ENCODE measurements around the gene ADAP1. TPM values are rescaled to one million over a fixed set of nuclear protein-coding genes. Genes with fewer than 3 reads are reported as not detected.
A peak's percentile ranks its signal among the peaks of the same experiment; 100 is the strongest.
"Not testable (repeated sequence)": the region's sequence is repeated elsewhere in the genome, so short reads cannot be mapped to it uniquely, and the experiment has no call there.

Gene ADAP1
- total RNA-seq, 1 experiment from 2014 or later, result 1.8 TPM

DNA sequence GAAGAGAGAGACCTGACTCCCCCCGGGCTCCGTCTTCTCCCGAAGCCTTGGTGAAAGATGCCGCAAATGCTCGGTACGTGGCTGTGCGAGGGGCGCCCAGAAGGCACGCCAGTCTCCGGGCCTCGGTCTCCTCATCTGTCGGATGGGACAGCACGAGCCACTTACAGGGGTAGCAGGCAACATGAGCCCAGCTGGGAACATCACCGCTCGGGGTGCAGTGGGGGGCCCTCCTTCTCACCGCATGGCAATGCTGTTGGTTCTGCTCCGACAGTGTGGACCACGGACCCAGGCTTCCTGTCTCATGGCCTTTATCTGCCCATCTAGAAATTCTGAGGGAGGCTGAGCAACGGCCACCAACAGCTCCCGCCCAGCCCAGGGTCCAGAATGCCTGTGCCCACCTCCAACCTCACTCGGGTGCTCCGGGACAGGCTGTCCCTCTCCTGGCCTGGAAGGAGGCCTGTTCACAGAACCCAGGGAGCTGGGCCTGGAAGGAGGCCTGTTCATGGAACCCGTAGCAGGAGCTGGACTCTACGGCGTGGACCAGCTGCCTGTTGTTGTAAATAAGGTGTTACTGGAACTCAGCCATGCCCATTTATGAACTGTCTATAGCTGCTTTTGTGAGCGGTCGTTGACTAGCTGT is 15.8 kb downstream of the ADAP1 start:
- DNase-seq (ENCODE audit: low read depth), result no peak

DNA sequence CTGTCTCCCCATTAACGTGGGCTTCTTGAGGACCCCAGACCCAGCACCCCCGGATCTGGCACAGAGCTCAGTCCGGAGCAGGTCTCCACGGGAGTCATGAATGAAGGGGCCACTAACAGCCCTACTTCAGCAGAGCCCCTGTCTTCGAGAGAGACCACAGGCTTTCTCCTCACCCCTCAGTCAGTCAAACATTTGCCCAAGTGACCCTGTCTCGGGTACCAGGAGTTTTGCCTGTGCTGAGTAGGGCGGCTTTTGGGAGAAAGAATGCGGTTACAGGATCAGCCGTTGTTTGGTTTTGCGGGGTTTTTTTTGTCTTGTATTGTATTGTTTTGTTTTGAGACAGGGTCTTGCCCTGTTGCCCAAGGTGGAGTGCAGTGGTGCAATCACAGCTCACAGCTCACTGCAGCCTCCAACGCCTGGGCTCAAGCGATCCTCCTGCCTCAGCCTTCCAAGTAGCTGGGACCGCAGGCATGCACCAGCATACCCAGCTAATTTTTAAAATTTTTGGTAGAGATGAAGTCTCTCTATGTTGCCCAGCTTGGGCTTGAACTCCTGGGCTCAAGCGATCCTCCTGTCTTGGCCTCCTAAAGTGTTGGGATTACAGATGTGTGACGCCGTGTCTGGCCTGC is 16.5 kb downstream of the ADAP1 start:
- DNase-seq (ENCODE audit: low read depth), result no peak

DNA sequence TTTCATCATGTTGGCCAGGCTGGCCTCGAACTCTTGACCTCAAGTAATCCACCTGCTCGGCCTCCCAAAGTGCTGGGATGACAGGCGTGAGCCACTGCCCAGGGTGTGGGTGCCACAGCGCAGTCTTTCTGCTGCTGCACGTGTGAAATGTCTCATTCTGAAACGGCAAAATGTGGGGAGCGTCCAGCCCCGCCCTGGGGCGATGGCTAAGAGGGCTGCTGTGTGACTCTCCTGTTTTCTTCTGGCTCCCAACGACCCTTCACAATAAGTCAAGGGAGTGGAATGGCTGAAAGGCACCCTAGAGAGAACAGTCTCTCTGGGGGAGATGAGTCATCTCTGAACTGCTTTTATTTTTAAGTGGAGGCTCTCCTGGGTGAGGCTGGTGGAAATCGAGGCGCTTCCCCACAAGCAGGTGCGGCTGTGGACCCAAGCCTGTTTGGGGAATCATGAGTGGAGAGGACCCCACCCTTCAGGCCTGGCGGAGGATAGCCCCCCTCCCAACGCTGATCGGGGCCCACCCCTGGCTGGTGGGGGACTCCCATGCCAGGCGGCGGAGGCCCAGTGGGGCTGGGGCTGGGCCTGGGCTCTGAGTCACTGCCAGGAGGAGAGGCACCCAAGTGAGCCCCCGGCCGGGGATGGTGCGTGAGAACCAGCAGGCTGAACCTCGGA is 18.0 kb downstream of the ADAP1 start:
- DNase-seq (ENCODE audit: low read depth), result peak; percentile 74

DNA sequence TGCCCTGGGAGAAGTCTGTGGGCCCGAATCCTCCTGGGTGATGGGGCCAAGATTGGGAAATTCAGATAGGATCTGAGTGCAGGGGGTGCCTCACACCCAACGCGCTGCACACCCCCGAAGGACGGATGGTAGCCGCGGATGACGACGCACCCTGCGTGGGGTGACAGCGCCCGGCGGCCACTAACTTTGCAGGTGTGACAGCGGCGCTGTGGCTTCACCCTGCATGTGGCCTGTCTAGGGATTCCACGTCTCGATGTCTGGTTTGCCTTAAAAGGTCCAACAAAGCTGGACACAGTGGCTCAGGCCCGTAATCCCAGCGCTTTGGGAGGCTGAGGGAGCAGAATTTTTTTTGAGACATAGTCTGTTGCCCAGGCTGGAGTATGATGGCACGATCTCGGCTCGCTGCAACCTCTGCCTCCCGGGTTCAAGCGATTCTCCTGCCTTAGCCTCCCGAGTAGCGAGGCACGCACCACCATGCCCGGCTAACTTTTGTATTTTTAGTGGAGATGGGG is 18.6 kb downstream of the ADAP1 start:
- no peak for DNase-seq (ENCODE audit: low read depth)

DNA sequence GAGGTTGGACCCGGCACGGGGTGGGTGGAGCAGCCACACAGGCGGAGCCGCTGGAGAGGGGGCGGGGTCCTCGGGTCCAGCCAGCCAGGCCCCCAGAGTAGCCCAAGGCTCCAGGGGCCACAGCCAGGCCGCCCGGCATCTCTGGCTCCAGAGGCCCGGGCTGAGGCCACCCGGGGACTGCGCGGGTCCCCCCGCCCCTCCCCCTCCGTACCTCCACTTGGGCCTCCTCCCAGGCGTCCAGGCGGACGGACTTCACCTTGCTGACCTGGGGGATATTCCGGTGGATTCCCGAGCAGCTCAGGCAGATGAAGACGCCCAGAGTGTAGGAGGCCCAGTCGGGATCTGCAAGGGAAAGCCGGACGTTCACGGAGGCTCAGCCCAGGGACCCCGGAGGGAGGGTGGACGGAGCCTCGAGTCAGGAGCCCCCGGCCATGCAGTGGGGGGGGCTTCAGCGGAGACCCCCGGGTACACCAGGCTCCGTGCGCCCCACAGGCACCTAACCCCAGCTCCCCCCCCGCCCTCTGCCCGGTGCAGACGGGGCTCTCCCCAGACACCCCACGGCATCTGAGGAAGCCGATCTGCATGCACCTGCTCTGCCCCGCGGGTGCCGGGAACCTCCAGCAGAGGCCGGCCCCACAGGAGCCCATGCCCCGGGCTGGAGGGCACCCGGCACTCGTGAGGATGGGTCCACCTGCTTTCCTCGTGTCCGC is 19.2 kb downstream of the ADAP1 start:
- no peak for DNase-seq (ENCODE audit: low read depth)

DNA sequence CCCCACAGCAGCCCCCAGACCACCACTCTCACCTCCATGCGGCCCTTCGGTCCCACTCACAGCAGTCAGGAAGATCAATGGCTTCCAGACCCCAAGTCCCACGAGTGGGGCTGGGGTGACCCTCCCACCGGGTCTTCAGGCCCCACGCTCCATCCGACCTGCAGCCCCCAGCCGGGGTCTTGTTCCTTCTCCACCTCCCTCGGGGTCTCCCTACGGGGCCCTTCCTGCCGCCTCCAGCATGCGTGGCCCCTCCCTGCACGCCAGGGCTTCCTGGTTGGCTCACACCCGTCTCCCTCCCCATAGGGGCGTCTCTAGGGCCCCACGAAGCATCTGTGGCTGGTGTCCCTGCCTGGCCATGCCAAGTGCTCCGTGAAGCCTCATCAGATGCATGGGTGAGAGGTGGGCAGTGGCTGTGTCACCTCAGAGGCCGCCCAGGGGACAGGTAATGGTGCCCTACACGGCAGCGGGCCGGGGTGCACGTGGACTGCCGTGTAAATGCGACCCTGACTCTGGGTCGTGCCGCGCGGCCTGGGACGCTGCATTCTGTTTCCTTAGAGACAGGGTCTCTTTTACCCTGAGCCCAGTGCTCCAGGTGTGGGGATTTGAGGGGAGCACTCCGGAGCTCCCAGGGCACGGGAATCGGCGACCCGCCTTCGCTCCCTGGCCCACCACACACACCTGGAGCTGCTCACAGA is 19.9 kb downstream of the ADAP1 start:
- no peak for DNase-seq (ENCODE audit: low read depth)

DNA sequence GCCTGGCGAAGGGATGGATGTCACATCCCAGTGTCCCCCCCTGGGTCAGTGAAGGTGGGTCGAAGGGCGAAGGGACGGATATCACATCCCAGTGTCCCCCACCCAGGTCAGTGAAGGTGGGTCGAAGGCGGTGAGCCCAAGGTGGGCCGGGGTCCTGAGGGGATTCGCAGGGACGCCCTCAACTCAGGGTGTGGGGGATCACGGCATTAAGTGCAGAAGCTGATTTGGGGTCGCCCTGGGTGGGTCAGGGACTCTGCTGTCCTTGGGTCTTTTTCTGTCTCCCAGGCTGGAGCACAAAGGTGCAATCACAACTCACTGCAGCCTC is 21.9 kb downstream of the ADAP1 start:
- no peak for DNase-seq (ENCODE audit: low read depth)

DNA sequence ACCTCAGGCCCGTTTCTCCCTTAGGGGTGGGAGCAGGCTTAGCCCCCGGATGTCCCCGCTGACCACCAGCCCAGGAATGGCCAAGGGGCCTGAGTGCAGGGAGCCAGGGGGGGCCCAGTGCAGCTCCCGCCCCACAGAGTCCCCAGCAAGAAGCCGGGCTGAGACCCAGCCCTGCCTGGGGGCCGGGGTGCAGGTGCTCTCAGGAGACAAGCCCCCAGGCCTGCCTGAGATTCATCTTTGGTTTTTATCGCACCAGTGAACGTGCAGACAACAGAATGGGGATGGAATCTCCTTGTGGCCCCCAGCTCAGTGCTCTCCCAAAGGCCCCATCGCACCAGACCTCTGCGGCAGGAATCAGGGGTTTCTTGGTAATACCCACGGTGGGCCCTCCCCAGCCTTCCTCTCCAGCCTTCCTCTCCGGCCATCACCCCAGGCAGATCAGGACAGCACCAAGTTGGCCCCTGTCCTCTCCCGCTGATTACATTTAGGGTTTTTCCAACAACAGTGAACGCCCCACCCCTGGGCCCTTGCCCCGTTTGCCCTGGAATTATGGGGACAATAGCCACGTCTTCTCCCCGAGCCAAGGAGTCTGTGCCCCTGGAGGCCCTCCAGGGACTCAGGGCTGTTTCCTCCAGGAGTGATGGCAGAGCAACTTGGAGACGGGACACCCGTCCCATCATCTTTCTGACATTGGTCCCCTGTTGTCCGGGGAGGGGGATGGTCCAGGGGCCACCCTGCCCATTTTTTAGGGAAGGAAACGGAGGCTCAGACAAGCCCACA is 22.4 kb downstream of the ADAP1 start:
- DNase-seq (ENCODE audit: low read depth), result no peak

DNA sequence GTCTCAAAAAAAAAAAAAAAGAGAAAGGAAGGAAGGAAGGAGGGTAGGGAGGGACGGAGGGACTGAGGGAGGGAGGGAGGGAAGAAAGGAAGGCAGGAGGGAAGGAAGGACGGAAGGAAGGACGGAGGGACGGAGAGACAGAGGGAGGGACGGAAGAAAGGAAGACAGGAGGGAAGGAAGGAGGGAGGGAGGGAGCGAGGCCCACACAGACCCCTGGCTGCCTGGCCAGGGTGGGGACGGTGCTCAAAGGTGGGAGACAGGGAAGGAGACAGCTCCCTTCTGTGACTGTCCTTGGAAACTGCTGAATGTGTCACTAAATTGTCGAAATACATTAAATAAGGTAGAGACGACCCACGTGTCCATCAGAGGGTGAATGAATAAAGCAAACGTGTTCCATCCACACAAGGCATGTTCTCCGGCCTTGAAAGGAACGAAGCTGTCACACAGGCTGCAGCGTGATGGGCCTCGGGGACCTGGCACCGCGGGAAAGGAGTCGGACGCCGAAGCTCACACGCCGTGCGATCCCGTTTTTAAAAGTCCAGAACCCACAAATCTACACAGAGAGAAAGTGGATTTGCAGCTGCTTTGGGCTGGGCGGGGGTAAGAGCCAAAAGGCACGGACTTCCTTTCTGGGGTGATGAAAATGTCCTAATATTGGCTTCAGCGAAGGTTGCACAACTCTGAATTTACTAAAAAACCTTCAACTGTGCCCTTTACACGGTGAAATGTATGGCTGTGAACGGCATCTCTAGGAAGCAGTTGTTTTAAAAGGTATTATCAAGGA is 23.3 kb downstream of the ADAP1 start:
- no peak for DNase-seq (ENCODE audit: low read depth)

DNA sequence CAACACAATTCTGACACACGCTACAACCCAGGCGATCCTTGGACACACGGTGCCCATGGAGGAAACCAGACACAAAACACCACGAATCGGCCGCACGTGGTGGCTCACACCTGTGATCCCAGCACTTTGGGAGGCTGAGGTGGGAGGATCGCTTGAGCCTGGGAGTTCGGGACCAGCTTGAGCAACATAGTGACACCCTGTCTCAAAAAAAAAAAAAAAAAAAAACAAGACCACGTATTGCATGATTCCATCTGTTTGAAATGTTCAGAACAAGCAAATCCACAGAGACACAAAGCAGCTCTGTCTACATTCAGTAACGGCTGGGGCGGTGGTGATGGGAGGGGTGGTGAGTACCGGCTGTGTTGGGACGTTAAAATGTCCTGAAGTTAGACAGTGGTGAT is 25.2 kb downstream of the ADAP1 start:
- no peak for DNase-seq (ENCODE audit: low read depth)

DNA sequence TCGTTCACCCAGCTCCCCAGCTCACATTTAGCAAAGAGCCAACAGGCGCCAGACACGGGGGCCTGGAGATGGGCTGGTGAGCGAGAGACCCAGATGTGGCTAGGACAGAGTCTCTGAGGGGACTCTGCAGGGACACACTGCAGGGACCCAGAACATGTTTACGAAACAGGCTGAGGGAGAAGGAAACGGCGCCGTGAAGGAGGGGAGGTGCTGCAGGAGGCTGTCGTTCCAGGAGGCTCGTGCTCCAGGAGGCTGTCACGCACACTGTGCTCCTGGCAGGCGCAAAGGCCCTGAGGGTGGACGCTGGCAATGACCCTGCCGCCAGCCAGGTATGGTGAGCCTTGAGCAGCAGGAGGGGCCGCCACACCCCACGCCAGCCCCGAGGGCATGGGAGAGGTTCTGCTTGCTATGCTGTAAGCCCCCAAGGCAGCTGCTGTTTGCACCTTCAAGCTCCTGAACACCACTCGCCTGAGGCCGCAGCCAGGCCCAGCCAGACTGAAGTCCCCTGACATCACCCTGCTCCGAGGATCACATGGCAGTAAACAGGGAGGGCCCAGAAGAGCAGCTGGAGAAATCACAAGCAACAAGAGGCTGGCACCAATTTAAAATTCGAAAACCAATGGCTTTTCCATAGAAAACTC is 27.3 kb downstream of the ADAP1 start:
- DNase-seq (ENCODE audit: low read depth), result no peak

DNA sequence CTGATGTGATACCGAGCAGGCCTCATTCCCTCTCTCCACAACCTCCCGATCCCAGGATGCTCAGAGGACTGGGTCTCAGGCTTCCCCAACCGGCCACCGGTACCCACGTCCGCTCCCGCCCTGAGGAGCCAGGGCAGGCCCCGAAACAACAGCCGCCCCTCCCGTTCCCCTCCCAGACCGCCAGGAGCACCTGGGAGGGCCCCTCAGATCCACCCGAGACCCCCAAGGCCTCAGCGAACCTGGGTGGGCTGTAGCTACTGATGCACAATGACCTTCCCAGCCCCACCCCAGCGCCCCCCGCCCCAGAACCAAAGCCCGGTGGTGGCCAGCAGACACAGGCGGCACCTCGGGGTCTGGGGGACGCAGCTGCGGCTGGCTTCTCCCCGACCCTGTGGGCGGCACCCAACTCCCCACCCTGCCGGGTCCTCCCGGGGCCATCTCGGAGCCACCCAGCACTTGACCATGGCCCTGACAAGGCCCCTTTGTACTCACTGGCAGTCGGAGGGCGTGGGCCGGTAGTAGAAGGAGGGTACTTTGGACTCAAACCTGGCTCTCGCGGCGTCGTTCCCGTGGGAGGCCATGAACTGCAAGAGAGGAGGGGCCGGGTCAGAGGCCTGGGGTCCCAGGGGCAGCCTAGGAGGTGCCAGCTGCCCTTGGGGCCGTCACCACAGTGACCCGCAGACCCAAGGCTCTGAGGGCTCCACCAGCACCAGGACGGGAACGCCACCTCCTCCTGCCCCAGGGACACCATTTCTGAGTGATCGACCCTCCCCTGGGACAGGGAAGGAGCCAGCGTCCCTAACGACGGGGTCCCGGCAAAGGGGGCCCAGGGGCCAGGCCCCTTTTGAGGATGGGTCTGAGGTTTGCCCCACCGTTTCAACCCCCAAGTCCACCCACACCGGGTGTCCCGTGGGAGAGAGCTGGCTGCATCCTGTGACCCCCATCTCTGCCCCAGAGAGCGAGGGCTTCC is 28.1 kb downstream of the ADAP1 start:
- no peak for DNase-seq (ENCODE audit: low read depth)

DNA sequence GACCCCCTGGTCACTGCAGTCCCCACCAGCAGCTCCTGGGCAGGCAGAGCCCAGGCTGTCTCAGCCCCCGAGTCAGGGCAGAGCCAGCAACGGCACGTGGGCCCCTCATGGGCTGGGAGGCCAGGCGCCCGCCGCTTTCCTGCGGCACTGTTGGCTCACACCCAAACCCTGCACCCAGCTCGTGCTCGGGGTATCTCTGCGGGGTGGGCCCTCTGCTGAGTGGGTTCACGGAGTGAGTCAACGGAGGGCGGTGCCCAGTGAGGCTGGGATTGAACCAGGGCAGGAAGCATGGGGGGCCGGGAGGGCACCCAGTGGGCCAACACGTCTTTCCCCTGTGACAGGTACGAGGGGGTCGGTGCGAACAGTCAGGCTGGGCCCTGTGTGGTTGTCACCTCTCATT is 28.9 kb downstream of the ADAP1 start:
- peak; percentile 61 for DNase-seq (ENCODE audit: low read depth)

DNA sequence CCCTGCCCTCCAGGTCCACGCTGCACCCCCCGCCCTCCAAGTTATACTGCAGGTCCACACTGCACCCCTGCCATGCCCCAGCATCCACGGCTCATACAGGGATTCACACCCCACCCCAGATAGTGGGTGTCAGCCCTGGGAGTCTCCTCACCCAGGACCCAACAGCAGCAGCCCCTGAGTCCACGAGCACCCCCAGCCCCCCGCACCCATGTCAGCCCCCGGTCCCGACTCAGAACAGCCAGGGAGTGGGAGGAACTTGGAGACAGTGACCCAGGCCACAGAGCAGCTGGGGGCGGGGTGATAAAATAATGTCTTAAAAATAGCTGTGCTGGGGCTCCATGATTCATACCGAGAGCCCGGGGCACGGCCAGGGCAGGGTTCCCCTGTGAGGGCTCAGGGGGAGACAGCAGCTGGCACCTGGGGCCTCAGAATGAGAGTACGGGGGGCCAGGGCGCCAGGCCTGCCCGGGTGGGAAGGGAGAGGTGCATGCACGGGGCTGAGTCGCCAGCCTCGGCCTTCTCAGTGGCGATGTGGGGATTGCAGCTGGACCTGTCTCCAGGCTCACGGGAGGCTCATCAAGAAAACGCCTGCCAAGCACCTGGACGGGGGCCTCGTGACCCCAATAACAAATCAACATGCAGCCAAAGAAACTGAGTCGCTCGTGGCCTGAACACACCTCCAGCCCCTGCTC is 29.8 kb downstream of the ADAP1 start:
- peak; percentile 53 for DNase-seq (ENCODE audit: low read depth)

DNA sequence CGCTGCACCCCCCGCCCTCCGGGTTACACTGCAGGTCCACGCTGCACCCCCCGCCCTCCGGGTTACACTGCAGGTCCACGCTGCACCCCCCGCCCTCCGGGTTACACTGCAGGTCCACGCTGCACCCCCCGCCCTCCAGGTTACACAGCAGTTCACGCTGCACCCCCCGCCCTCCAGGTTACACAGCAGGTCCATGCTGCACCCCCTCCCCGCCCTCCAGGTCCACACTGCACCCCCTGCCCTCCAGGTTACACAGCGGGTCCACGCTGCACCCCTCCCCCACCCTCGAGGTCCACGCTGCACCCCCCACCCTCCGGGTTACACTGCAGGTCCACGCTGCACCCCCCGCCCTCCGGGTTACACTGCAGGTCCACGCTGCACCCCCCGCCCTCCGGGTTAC is 30.4 kb downstream of the ADAP1 start:
- not testable (repeated sequence) for DNase-seq (ENCODE audit: low read depth)

DNA sequence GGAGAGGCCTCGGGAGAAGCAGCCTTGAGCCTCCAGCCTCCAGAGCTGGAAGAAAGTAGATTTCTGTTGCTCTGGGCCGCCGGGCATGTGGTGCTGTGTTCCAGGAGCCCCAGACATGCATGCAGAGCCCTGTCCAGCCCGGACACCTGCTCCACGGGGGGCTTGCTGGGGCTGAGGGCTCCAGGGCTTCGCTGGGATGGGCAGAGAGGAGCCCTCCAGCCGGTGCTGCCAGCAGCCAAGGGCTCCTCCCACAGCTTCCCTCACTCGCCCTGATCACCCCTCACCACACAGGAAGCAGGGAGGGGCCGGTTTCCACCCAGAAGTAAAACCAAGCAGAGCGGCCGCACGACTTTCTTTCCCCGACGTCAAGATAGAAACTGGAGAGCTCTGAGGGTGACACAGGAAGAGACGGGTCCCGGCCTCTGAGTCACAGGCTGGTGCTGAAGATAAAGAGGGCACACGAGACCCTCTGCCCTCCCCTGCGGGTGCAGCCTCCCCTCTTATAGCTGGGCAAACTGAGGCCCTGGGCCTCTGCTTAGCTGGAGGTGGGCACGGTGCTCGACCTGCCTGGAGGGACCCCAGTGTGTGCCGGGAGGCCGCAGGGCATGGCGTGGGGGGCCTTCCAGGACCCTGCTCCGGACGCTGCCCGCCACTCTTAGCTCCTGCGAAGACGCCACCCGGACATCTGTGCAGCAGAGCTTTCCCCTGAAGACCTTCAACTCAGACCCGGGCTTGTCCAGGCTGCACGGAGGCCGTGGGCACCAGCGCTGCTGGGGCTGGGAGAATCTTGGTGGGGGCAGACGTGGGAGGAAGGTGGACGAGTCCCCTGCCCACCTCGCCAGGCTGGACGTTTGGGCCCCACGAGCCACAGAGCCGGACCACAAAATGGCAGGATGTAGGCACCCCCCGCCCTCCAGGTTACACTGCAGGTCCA is 31.1 kb downstream of the ADAP1 start:
- DNase-seq (ENCODE audit: low read depth), result peak; percentile 81
